ENCODE data around the gene RBM6. TPM values are rescaled to one million over a fixed set of nuclear protein-coding genes. Genes with fewer than 3 reads are reported as not detected.

Gene RBM6
- total RNA-seq, 1 donor from 2014 or later = 169 TPM

GRCh38 chr3:50088725-50089608 is 149.0 kb downstream of the RBM6 start, which contains the start of gene RBM5:
Gene RBM5 (plus strand): TSS chr3:50088919. CDS start chr3:50090435, 1,516 bp downstream.
- H3K9me3 Mint-ChIP-seq (ENCODE audit: unreplicated experiment) = peaks cover 11% of the 10 kb centered on the region

GRCh38 chr3:50089609-50089945 is 149.6 kb downstream of the RBM6 start:
- H3K4me3 Mint-ChIP-seq (ENCODE audit: unreplicated experiment) = peak overlapping the region; percentile 97
- H3K4me1 Mint-ChIP-seq (ENCODE audit: low read depth, unreplicated experiment) = peaks cover 10% of the 10 kb centered on the region
- H3K9me3 Mint-ChIP-seq (ENCODE audit: unreplicated experiment) = peaks cover 11% of the 10 kb centered on the region
- TF ChIP-seq, protein P1, sequence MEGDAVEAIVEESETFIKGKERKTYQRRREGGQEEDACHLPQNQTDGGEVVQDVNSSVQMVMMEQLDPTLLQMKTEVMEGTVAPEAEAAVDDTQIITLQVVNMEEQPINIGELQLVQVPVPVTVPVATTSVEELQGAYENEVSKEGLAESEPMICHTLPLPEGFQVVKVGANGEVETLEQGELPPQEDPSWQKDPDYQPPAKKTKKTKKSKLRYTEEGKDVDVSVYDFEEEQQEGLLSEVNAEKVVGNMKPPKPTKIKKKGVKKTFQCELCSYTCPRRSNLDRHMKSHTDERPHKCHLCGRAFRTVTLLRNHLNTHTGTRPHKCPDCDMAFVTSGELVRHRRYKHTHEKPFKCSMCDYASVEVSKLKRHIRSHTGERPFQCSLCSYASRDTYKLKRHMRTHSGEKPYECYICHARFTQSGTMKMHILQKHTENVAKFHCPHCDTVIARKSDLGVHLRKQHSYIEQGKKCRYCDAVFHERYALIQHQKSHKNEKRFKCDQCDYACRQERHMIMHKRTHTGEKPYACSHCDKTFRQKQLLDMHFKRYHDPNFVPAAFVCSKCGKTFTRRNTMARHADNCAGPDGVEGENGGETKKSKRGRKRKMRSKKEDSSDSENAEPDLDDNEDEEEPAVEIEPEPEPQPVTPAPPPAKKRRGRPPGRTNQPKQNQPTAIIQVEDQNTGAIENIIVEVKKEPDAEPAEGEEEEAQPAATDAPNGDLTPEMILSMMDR (IDR thresholded peaks at IDR 0.05; ENCODE audit: partially characterized antibody, unreplicated experiment) = no peak
- DNase-seq = no peak
- H3K27me3 Mint-ChIP-seq (ENCODE audit: unreplicated experiment) = peaks cover 8% of the 10 kb centered on the region
- peaks cover 20% of the 10 kb centered on the region for H3K36me3 Mint-ChIP-seq (ENCODE audit: unreplicated experiment)
- H3K27ac Mint-ChIP-seq (ENCODE audit: unreplicated experiment) = peak overlapping the region; percentile 100

More at GRCh38 chr3:50088725-50089608, 149.0 kb downstream of the RBM6 start, which contains the start of gene RBM5:
- H3K27me3 Mint-ChIP-seq (ENCODE audit: unreplicated experiment) = peaks cover 8% of the 10 kb centered on the region
- TF ChIP-seq, protein P1 (IDR thresholded peaks at IDR 0.05; ENCODE audit: partially characterized antibody, unreplicated experiment) = no peak
- peak within 1 kb of the TSS; percentile 97 for H3K4me3 Mint-ChIP-seq (ENCODE audit: unreplicated experiment)
- peak; percentile 94 for DNase-seq
- H3K27ac Mint-ChIP-seq (ENCODE audit: unreplicated experiment) = peak within 1 kb of the TSS; percentile 100
- H3K4me1 Mint-ChIP-seq (ENCODE audit: low read depth, unreplicated experiment) = peaks cover 10% of the 10 kb centered on the region
- H3K36me3 Mint-ChIP-seq (ENCODE audit: unreplicated experiment) = peaks cover 20% of the 10 kb centered on the region

DNA sequence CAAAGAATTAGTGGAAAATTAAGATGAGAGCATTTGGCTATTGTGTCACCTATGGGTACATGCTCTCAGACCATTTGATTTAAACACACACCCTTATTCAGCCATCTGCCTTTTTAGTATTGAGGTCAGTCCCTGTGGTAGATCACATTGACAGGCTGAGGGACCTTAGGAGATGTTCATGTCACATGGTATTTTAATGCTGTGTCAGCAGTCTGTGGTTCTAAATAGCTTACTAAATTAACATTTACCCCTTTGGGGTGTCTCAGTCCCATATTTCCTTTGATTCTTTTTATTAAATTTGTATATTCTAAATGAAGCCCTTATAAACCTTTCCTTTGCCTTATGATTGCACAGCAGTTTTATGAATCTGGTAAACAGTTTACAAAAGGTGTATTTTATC is 151.0 kb downstream of the RBM6 start:
- Mint-ChIP-seq H3K4me3 (ENCODE audit: unreplicated experiment) (peak overlapping the region; percentile 97), H3K36me3 (ENCODE audit: unreplicated experiment) (peaks cover 20% of the 10 kb centered on the region), H3K4me1 (ENCODE audit: low read depth, unreplicated experiment) (peaks cover 10% of the 10 kb centered on the region), H3K27me3 (ENCODE audit: unreplicated experiment) (peaks cover 5% of the 10 kb centered on the region), H3K9me3 (ENCODE audit: unreplicated experiment) (peaks cover 8% of the 10 kb centered on the region), H3K27ac (ENCODE audit: unreplicated experiment) (peak overlapping the region; percentile 100)
- TF ChIP-seq, protein P1 (IDR thresholded peaks at IDR 0.05; ENCODE audit: partially characterized antibody, unreplicated experiment) = no peak
- DNase-seq = no peak

- H3K9me3 Mint-ChIP-seq (ENCODE audit: unreplicated experiment) = peaks cover 4% of the 10 kb centered on the region
- no peak overlapping the region for H3K4me3 Mint-ChIP-seq (ENCODE audit: unreplicated experiment)
- DNase-seq = no peak
- peaks cover 11% of the 10 kb centered on the region for H3K36me3 Mint-ChIP-seq (ENCODE audit: unreplicated experiment)
- TF ChIP-seq, protein P1 (IDR thresholded peaks at IDR 0.05; ENCODE audit: partially characterized antibody, unreplicated experiment) = no peak
- H3K27me3 Mint-ChIP-seq (ENCODE audit: unreplicated experiment) = no peaks in the 10 kb centered on the region
- H3K27ac Mint-ChIP-seq (ENCODE audit: unreplicated experiment) = no peak overlapping the region
- peaks cover 9% of the 10 kb centered on the region for H3K4me1 Mint-ChIP-seq (ENCODE audit: low read depth, unreplicated experiment)
Measured at GRCh38 chr3:50095352-50095998, 155.5 kb downstream of the RBM6 start.
